NCI-H2227 treated with DMSO at 0.1 percent for 48 hours (cell line): ENCODE data around the gene SPI1.
A peak's percentile ranks its signal among the peaks of the same experiment; 100 is the strongest.

ENCODE experiments used
- DNase-seq: peaks from one replicate; lab custom pipeline; 2025; lab: John Stamatoyannopoulos, UW

SPI1 gene

GRCh38 chr11:47378010-47378835, at the start of gene SPI1:
Gene SPI1 (minus strand): TSS chr11:47378547. CDS start chr11:47378353, 194 bp downstream.
- no peak for DNase-seq

GRCh38 chr11:47426062-47426956, 48.0 kb upstream of the SPI1 start, which contains the start of gene PSMC3:
Gene PSMC3 (minus strand): TSS chr11:47426439. CDS start chr11:47426279, 160 bp downstream.
- DNase-seq, result peak; percentile 96

GRCh38 chr11:47425611-47426010, 47.3 kb upstream of the SPI1 start:
- no peak for DNase-seq

- no peak for DNase-seq
Observed at GRCh38 chr11:47418454-47419259, 40.3 kb upstream of the SPI1 start.

- DNase-seq, result no peak
Observed at GRCh38 chr11:47417712-47418111, 39.4 kb upstream of the SPI1 start.

- no peak for DNase-seq
Observed at GRCh38 chr11:47415949-47416472, 37.7 kb upstream of the SPI1 start.

GRCh38 chr11:47415091-47415854, 36.9 kb upstream of the SPI1 start:
- DNase-seq, result no peak

- DNase-seq, result no peak
Observed at GRCh38 chr11:47414685-47415070, 36.3 kb upstream of the SPI1 start.

- DNase-seq, result no peak
Observed at GRCh38 chr11:47413908-47414684, 35.7 kb upstream of the SPI1 start.

- no peak for DNase-seq
Observed at GRCh38 chr11:47413351-47413750, 35.0 kb upstream of the SPI1 start.

GRCh38 chr11:47411884-47412746, 33.8 kb upstream of the SPI1 start:
- DNase-seq, result no peak

- DNase-seq, result no peak
Observed at GRCh38 chr11:47410370-47411264, 32.3 kb upstream of the SPI1 start.

GRCh38 chr11:47409440-47410369, 31.4 kb upstream of the SPI1 start:
- DNase-seq, result no peak

GRCh38 chr11:47408598-47409439, 30.5 kb upstream of the SPI1 start:
- peak; percentile 23 for DNase-seq

GRCh38 chr11:47407746-47408590, 29.6 kb upstream of the SPI1 start, which contains the start of gene SLC39A13:
Gene SLC39A13 (plus strand): TSS chr11:47408590. CDS start chr11:47410095, 1,505 bp downstream.
- DNase-seq, result peak; percentile 94
